ENCODE data around the gene SH3GLB1.

- TF ChIP-seq MAX (IDR thresholded peaks at IDR 0.05; ENCODE audit: insufficient read depth, insufficient read length) (no peak), POLR2AphosphoS5 (IDR thresholded peaks at IDR 0.05; ENCODE audit: insufficient read depth, low read depth, low read length) (no peak), CTCF (IDR thresholded peaks at IDR 0.05; ENCODE audit: extremely low read depth in 1 of 2, insufficient read depth in 1 of 2, low read depth in 1 of 2, low read length in 2 of 2) (no peak), EZH2 (IDR thresholded peaks at IDR 0.05; ENCODE audit: borderline replicate concordance, low read depth, low read length, severe bottlenecking) (no peak), POLR2A (IDR thresholded peaks at IDR 0.05; ENCODE audit: low read depth, low read length) (no peak), FOS (IDR thresholded peaks at IDR 0.05; ENCODE audit: borderline replicate concordance, insufficient read depth, low read length) (no peak), MYC (IDR thresholded peaks at IDR 0.05; ENCODE audit: low read depth, low read length) (no peak)
These were observed 90.9 kb downstream of the SH3GLB1 start for GRCh38 chr1:86795316-86795715.
